Measurements from ENCODE around the gene PRM1. TPM values are rescaled to one million over a fixed set of nuclear protein-coding genes. Genes with fewer than 3 reads are reported as not detected.

The PRM1 gene
- total and polyA plus RNA-seq, 2 of the 13 experiments (the other 11 are each of a cell fraction or from before 2014, with no cell fraction given), result not detected

GRCh38 chr16:11309895-11310633 is 28.9 kb upstream of the PRM1 start (continued):
- no peak for TF ChIP-seq FIP1L1 (IDR thresholded peaks at IDR 0.05; ENCODE audit: borderline replicate concordance, insufficient read depth, low read depth, low read length)
- peak; percentile 40; the same call in 1 of the 2 replicates for TF ChIP-seq FOXC1 (CRISPR knock-in tag; IDR thresholded peaks at IDR 0.05; ENCODE audit: borderline replicate concordance)
- TF ChIP-seq ARNT2 (CRISPR knock-in tag; IDR thresholded peaks at IDR 0.05; ENCODE audit: low read depth), result no peak; the same call in 1 of the 2 replicates
- TF ChIP-seq ZNF670 (CRISPR knock-in tag; IDR thresholded peaks at IDR 0.05; ENCODE audit: borderline replicate concordance), result peak; percentile 84; the same call in 1 of the 2 replicates
- TF ChIP-seq ZNF569 (CRISPR knock-in tag; IDR thresholded peaks at IDR 0.05; ENCODE audit: borderline replicate concordance), result no peak; the same call in 1 of the 2 replicates
- no peak for TF ChIP-seq TBP (CRISPR knock-in tag; IDR thresholded peaks at IDR 0.05)
- TF ChIP-seq CCDC6 (CRISPR knock-in tag; IDR thresholded peaks at IDR 0.05), result no peak
- peak; percentile 55; the same call in 1 of the 2 replicates for TF ChIP-seq RFX3 (CRISPR knock-in tag; IDR thresholded peaks at IDR 0.05)
- peak; percentile 34 for TF ChIP-seq ASH2L (IDR thresholded peaks at IDR 0.05; ENCODE audit: insufficient read length, low read depth, low read length)
- no peak for TF ChIP-seq REST (IDR thresholded peaks at IDR 0.05; ENCODE audit: borderline replicate concordance in 1 of 2, low read depth in 1 of 2, low read length in 2 of 2)
- TF ChIP-seq RERE (CRISPR knock-in tag; IDR thresholded peaks at IDR 0.05; ENCODE audit: low read depth), result no peak
- peak; percentile 89 for TF ChIP-seq ZNF44 (CRISPR knock-in tag; IDR thresholded peaks at IDR 0.05)
- no peak for TF ChIP-seq ZNF572 (CRISPR knock-in tag; IDR thresholded peaks at IDR 0.05)
- TF ChIP-seq MZF1 (CRISPR knock-in tag; IDR thresholded peaks at IDR 0.05; ENCODE audit: borderline replicate concordance), result no peak
- no peak for TF ChIP-seq RFX5 (IDR thresholded peaks at IDR 0.05; ENCODE audit: low read depth, low read length)
- no peak for TF ChIP-seq ZMAT5 (CRISPR knock-in tag; IDR thresholded peaks at IDR 0.05; ENCODE audit: borderline replicate concordance, low read depth)
- peak; percentile 92; the same call in 1 of the 2 replicates for TF ChIP-seq ZBTB20 (CRISPR knock-in tag; IDR thresholded peaks at IDR 0.05; ENCODE audit: borderline replicate concordance, low read depth)
- 0 out of 2 replicates have a peak, but pooled peaks have one; percentile 25 for TF ChIP-seq ZFP41 (CRISPR knock-in tag; IDR thresholded peaks at IDR 0.05; ENCODE audit: borderline replicate concordance)
- TF ChIP-seq ZNF12 (CRISPR knock-in tag; IDR thresholded peaks at IDR 0.05), result peak; percentile 15; the same call in 1 of the 2 replicates
